ENCODE results near the gene AHI1.
"Not testable (repeated sequence)": the region's sequence is repeated elsewhere in the genome, so short reads cannot be mapped to it uniquely, and the experiment has no call there.

The AHI1 gene

DNA sequence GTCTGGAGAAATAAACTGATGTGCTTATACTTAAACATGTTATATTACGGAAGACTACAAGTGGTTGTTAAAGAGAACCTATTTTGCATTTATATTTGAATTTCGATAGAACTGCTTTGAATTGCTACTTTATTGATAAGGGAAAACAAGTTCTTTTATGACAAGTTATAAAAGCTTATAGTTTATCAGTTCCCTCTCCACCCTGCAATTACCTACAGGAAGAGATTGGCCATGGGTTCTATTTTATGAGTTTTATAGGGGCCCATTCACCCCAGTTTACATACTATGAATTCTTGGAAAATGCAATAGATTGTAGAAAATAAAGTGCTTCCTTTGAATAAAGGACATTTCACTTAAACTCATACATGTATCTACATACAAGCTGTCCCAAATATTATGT lies 144.4 kb downstream of the AHI1 start:
- no peak for DNase-seq (ENCODE audit: low read depth)
- H3K4me3 ChIP-seq (ENCODE audit: low read depth, low read length), result no peak overlapping the region

GRCh38 chr6:135351635-135352034 lies 145.9 kb downstream of the AHI1 start:
- no peak for DNase-seq (ENCODE audit: low read depth)
- H3K4me3 ChIP-seq (ENCODE audit: low read depth, low read length), result no peak overlapping the region

DNA sequence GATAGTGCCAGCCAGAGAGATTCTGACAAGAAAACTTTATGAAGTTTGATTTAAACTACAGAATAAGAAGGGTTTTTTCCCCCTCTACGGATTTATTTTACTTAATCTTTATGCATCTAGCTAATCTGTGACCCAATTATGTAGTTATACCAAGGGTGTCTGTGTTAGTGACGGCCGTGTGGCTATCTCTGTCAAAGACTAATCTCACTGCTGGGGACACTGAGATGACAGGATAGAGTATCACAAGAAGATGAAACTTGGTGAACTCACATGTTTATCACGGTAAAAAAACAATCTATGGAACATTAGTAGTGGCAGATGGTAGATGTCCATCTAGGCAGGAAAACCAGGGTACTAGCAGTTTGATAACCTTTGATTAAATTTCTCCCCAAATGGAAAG lies 149.7 kb downstream of the AHI1 start:
- no peak overlapping the region for H3K4me3 ChIP-seq (ENCODE audit: low read depth, low read length)
- DNase-seq (ENCODE audit: low read depth), result no peak

GRCh38 chr6:135346747-135347146 lies 150.8 kb downstream of the AHI1 start:
- no peak overlapping the region for H3K4me3 ChIP-seq (ENCODE audit: low read depth, low read length)
- no peak for DNase-seq (ENCODE audit: low read depth)

- no peak for DNase-seq (ENCODE audit: low read depth)
- no peak overlapping the region for H3K4me3 ChIP-seq (ENCODE audit: low read depth, low read length)
These were observed 153.0 kb downstream of the AHI1 start for GRCh38 chr6:135344526-135344925.

DNA sequence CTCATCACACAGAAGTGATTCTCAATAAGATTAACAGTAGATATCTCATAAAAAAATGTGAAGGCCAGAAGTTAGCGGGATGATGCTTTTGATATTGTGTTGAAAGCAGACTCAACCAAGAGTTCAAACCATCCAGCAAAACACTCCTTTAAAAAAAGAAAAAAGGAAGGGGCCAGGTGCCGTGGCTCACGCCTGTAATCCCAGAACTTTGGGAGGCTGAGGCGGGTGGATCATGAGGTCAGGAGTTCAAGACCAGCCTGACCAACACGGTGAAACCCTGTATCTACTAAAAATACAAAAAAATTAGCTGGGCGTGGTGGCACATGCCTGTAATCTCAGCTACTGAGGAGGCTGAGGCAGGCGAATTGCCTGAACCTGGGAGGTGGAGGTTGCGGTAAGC lies 157.6 kb downstream of the AHI1 start:
- not testable (repeated sequence) for DNase-seq (ENCODE audit: low read depth); H3K4me3 ChIP-seq (ENCODE audit: low read depth, low read length)

GRCh38 chr6:135334169-135334568 lies 163.4 kb downstream of the AHI1 start:
- DNase-seq (ENCODE audit: low read depth), result peak; percentile 48
- H3K4me3 ChIP-seq (ENCODE audit: low read depth, low read length), result no peak overlapping the region

GRCh38 chr6:135331002-135331401 lies 166.5 kb downstream of the AHI1 start:
- no peak for DNase-seq (ENCODE audit: low read depth)
- no peak overlapping the region for H3K4me3 ChIP-seq (ENCODE audit: low read depth, low read length)

GRCh38 chr6:135329851-135330803 lies 167.4 kb downstream of the AHI1 start:
- DNase-seq (ENCODE audit: low read depth), result no peak
- no peak overlapping the region for H3K4me3 ChIP-seq (ENCODE audit: low read depth, low read length)

DNA sequence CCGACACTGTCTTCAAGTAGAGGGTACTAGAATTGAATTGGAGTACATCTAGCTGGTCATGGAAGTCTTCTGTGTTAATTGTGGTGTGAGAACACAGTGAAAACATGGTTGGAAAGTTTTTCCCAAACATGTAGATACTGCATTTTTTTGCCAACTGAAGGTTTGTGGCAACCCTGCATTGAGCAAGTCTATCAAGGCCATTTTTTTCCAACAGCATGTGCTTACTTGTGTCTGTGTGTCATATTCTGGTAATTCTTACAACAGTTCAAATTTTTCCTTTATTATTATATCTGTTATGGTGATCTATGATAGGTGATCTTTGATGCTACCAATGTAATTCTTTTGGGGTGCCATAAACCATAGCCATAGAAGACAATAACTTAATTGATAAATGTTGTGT lies 169.4 kb downstream of the AHI1 start:
- no peak overlapping the region for H3K4me3 ChIP-seq (ENCODE audit: low read depth, low read length)
- no peak for DNase-seq (ENCODE audit: low read depth)

- H3K4me3 ChIP-seq (ENCODE audit: low read depth, low read length), result no peak overlapping the region
- no peak for DNase-seq (ENCODE audit: low read depth)
These were observed 171.7 kb downstream of the AHI1 start for GRCh38 chr6:135325624-135326424.

DNA sequence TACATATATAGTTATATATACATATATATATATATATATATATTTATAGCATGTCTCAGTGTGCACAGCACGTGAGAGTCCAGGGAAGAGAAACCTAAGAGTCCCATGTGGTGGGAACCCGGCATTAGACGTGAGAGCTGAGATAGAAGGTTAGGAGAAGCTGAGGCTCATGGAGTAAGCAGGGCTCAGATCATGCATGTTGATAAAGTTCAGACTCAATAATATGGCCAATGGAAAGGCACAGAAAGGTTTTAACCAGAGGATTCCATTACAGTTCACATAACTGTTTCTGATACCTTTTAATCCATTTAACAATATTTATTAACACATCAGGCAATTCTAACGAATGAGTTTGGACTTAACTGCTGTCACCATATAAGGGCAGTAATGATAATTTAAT lies 173.0 kb downstream of the AHI1 start:
- no peak for DNase-seq (ENCODE audit: low read depth)
- no peak overlapping the region for H3K4me3 ChIP-seq (ENCODE audit: low read depth, low read length)

GRCh38 chr6:135323979-135324378 lies 173.6 kb downstream of the AHI1 start:
- no peak overlapping the region for H3K4me3 ChIP-seq (ENCODE audit: low read depth, low read length)
- DNase-seq (ENCODE audit: low read depth), result no peak

- no peak for DNase-seq (ENCODE audit: low read depth)
- no peak overlapping the region for H3K4me3 ChIP-seq (ENCODE audit: low read depth, low read length)
These were observed 174.3 kb downstream of the AHI1 start for GRCh38 chr6:135323202-135323668.

DNA sequence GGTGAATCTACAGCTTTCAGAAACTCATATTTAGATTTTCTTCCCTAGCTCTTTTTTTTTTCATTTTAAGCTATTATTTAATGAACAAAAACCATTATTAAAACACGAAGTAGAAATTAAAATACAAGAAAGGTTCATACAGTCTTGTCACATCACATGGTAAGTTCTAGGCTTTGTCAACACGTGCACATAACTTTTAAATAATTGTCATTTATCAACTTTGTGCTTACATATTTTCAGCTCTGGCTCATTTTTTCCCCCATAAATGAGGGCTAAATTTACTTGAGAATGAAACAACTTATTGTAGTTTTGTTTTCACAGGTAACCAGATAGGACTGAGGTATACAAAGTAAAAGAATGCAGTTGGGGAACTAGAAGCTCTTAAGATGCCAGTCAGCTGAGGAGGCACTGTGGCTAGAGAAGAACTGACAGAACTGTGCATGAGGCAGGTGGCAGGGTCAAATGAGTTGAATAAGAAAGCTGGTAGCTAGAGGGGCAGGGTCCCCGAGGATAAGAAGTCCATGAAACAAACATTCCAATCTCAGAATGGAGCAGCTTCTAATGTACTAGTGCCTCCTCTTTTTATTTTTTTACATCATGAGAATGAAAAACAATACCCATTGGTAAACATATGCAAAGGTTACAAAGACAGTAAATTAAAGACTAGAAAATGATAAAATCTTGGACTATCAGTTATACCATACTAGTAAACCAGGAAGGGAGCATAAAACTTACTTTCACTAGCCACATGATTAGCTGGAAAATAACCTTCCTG lies 174.9 kb downstream of the AHI1 start:
- DNase-seq (ENCODE audit: low read depth), result no peak
- H3K4me3 ChIP-seq (ENCODE audit: low read depth, low read length), result no peak overlapping the region

DNA sequence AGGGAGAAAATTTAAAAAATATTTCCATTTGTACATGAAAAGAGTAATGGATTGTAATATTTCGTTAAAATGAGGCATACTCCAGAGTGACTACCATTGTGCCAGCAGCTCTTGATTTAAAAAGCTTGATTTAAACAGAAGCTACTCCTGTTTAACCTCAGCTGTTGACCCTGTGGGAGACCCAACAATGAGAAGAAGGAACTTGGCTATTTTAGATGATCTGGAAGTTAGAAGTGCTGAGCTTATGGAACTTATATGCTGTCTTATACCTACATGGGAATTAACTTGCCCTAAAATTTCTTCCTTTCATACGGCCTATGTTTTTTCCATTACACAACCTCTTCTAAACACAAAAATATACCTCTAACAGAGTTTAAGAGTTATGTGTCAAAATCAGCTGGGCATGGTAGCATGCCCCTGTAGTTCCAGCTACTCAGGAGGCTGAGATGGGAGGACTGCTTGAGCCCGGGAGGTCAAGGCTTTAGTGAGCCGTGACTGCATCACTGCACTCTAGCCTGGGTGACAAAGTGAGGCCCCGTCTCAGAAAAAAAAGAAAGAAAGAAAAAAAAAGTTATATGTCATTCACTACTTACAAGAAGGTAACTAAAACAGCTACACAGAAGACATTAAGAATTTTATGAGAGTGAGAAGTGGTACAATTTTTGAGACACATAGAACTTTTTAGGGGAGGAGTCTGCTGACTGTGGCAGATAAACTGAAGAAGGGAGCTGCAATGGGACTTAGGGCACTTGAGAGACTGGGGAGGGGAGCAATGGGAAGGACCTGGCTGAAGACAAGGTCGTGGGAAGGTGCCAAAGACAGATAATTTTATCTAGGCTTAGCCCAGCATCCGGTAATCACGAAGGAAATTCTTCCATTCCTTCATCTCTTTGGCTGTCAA lies 176.6 kb downstream of the AHI1 start:
- H3K4me3 ChIP-seq (ENCODE audit: low read depth, low read length), result no peak overlapping the region
- no peak for DNase-seq (ENCODE audit: low read depth)

- DNase-seq (ENCODE audit: low read depth), result no peak
These were observed 177.7 kb downstream of the AHI1 start for GRCh38 chr6:135319819-135320218.

GRCh38 chr6:135318738-135319469 lies 178.6 kb downstream of the AHI1 start:
- DNase-seq (ENCODE audit: low read depth), result no peak
- no peak overlapping the region for H3K4me3 ChIP-seq (ENCODE audit: low read depth, low read length)

More at GRCh38 chr6:135319819-135320218, 177.7 kb downstream of the AHI1 start:
- no peak overlapping the region for H3K4me3 ChIP-seq (ENCODE audit: low read depth, low read length)
